ENCODE measurements around the gene TESPA1.
A peak's percentile ranks its signal among the peaks of the same experiment; 100 is the strongest.

TESPA1 gene

GRCh38 chr12:54983536-54984101 lies 943 bp downstream of the TESPA1 start:
- DNase-seq (ENCODE audit: low spot score), result no peak

- no peak for DNase-seq (ENCODE audit: low spot score)
These were observed 2.8 kb downstream of the TESPA1 start for GRCh38 chr12:54981796-54982195.

GRCh38 chr12:54980341-54980740 lies 4.2 kb downstream of the TESPA1 start:
- DNase-seq (ENCODE audit: low spot score), result no peak

GRCh38 chr12:54977857-54978256 lies 6.7 kb downstream of the TESPA1 start:
- DNase-seq (ENCODE audit: low spot score), result no peak

- DNase-seq (ENCODE audit: low spot score), result no peak
These were observed 7.4 kb downstream of the TESPA1 start for GRCh38 chr12:54977155-54977554.

GRCh38 chr12:54975875-54976274 lies 8.7 kb downstream of the TESPA1 start:
- no peak for DNase-seq (ENCODE audit: low spot score)

- DNase-seq (ENCODE audit: low spot score), result peak; percentile 82
These were observed 9.3 kb downstream of the TESPA1 start for GRCh38 chr12:54975272-54975671.

- DNase-seq (ENCODE audit: low spot score), result no peak
These were observed 10.3 kb downstream of the TESPA1 start for GRCh38 chr12:54974279-54974678.

- no peak for DNase-seq (ENCODE audit: low spot score)
These were observed 11.0 kb downstream of the TESPA1 start for GRCh38 chr12:54973556-54973955.

GRCh38 chr12:54970741-54971140 lies 13.8 kb downstream of the TESPA1 start:
- DNase-seq (ENCODE audit: low spot score), result no peak

GRCh38 chr12:54968181-54968730 lies 16.3 kb downstream of the TESPA1 start:
- no peak for DNase-seq (ENCODE audit: low spot score)

- DNase-seq (ENCODE audit: low spot score), result no peak
These were observed 17.1 kb downstream of the TESPA1 start for GRCh38 chr12:54967461-54967860.

- DNase-seq (ENCODE audit: low spot score), result no peak
These were observed 23.4 kb downstream of the TESPA1 start for GRCh38 chr12:54961190-54961589.

- DNase-seq (ENCODE audit: low spot score), result no peak
These were observed 25.1 kb downstream of the TESPA1 start for GRCh38 chr12:54959291-54960018.

- DNase-seq (ENCODE audit: low spot score), result peak; percentile 88
These were observed 26.4 kb downstream of the TESPA1 start for GRCh38 chr12:54958048-54958658.

GRCh38 chr12:54956818-54957641 lies 27.5 kb downstream of the TESPA1 start:
- DNase-seq (ENCODE audit: low spot score), result peak; percentile 13

- no peak for DNase-seq (ENCODE audit: low spot score)
These were observed 28.2 kb downstream of the TESPA1 start for GRCh38 chr12:54956322-54956721.

- no peak for DNase-seq (ENCODE audit: low spot score)
These were observed 29.8 kb downstream of the TESPA1 start for GRCh38 chr12:54954801-54955200.

- DNase-seq (ENCODE audit: low spot score), result no peak
These were observed 30.3 kb downstream of the TESPA1 start for GRCh38 chr12:54954228-54954627.

GRCh38 chr12:54950071-54950727 lies 34.4 kb downstream of the TESPA1 start:
- no peak for DNase-seq (ENCODE audit: low spot score)

GRCh38 chr12:54949073-54949711 lies 35.4 kb downstream of the TESPA1 start:
- DNase-seq (ENCODE audit: low spot score), result no peak

All from pons (tissue), 1 donor.